Erythroblast (primary cell): ENCODE measurements around the gene ZFYVE28.

ENCODE experiments used
- DNase-seq, 2 experiments: peaks; one replicate each; lab custom pipeline; 2025; lab: John Stamatoyannopoulos, UW
- GATA1 ChIP-seq: IDR thresholded peaks from 2 replicates; pipeline ENCODE4 v1.6.1; 2011; ENCODE audit warnings: low read depth, mild to moderate bottlenecking, control low read depth, low read length, moderate library complexity
- POLR2A ChIP-seq: IDR thresholded peaks from 2 replicates; pipeline ENCODE4 v1.6.1; 2011; ENCODE audit warnings: mild to moderate bottlenecking, low read length

ZFYVE28 gene

GRCh38 chr4:2417765-2418649 lies at the start of gene ZFYVE28:
ZFYVE28 (minus strand) TSS chr4:2418645; CDS start chr4:2418323, 322 bp downstream.
- DNase-seq: peak; percentile 46 to 51
- TF ChIP-seq POLR2A: no peak
- TF ChIP-seq GATA1: no peak

DNA sequence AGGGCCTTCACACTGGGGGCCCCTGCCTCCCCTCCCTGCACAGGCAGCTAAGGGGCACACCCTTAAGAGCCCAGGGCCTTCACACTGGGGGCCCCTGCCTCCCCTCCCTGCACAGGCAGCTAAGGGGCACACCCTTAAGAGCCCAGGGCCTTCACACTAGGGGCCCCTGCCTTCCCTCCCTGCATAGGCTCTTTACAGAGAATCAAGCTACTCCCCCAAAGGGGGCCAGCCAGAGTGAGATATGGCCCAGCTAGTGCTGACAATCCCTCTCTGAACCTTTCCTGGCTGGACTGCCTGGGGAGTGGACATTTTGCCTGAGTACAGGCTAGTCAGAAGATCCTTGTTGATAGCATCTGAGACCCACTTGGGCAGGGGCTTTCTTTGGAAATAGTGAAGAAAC lies 47.1 kb upstream of the ZFYVE28 start:
- peak; percentile 37 to 66 for DNase-seq

DNA sequence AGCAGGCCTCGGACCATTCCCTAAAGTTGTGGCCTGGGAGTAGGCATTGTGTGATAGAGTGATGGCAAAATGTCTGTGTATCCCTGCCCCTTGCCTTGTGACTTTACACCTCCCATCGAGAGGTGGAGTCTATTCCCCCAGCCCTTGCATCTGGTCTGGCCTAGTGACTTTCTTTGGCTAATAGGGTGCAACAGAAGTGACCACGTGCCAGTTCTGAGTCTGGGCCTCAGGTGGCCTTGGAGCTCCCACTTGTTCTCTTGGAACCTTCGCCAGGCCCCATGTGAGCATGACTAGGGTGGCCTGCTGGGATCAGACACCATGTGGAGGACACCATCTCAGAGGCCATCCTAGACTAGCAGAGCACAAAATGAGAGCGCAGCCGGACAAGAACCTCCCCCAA lies 46.6 kb upstream of the ZFYVE28 start:
- TF ChIP-seq GATA1: no peak
- no peak for TF ChIP-seq POLR2A
- no peak for DNase-seq

GRCh38 chr4:2462992-2463762 lies 44.7 kb upstream of the ZFYVE28 start:
- peak in 1 of 2 experiments; percentile 15 for DNase-seq
- TF ChIP-seq GATA1 (no peak), POLR2A (no peak)

- TF ChIP-seq GATA1 (no peak), POLR2A (no peak)
- DNase-seq: peak; percentile 80 to 82
These were observed 44.0 kb upstream of the ZFYVE28 start for GRCh38 chr4:2462218-2462991.

DNA sequence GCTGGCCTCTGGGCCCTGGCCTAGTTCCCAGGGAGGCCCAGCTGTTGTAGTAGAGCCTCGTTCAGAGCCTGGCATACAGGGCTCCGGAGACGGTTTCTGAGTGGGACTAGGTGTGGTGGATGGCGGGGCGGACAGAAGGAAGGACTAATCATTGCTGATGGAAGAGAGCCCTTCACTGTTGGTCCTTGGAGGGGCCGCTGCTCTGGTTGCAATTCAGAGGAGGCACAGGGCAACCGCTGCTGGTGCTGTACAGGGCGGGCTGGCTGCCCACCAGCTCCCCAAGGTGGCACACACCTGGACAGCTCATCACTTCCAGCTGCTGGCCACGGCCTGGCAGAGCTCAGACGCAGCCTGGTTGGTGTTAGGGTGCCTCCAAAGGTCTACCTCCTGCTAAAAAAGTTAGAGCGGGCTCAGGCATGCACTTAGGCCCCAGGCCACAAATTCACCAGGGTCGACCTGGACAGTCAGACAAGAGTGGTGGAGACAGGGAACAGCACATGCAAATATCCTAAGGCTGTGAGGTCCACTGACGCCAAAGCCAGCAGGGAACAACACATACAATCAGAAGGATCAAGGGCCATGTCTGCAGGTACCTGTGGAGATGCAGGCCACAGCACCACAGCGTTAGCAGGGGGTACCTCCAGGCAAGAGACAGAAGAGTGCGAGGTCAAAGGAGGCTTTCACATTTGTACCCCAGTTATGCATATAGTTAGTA lies 43.0 kb upstream of the ZFYVE28 start:
- no peak for DNase-seq

GRCh38 chr4:2459589-2460349 lies 41.3 kb upstream of the ZFYVE28 start:
- no peak for DNase-seq
- TF ChIP-seq GATA1: no peak
- no peak for TF ChIP-seq POLR2A

More for the DNA sequence above, 43.0 kb upstream of the ZFYVE28 start:
- TF ChIP-seq POLR2A (no peak), GATA1 (no peak)

- DNase-seq: no peak
- TF ChIP-seq POLR2A (no peak), GATA1 (no peak)
These were observed 40.4 kb upstream of the ZFYVE28 start for GRCh38 chr4:2458546-2459491.

DNA sequence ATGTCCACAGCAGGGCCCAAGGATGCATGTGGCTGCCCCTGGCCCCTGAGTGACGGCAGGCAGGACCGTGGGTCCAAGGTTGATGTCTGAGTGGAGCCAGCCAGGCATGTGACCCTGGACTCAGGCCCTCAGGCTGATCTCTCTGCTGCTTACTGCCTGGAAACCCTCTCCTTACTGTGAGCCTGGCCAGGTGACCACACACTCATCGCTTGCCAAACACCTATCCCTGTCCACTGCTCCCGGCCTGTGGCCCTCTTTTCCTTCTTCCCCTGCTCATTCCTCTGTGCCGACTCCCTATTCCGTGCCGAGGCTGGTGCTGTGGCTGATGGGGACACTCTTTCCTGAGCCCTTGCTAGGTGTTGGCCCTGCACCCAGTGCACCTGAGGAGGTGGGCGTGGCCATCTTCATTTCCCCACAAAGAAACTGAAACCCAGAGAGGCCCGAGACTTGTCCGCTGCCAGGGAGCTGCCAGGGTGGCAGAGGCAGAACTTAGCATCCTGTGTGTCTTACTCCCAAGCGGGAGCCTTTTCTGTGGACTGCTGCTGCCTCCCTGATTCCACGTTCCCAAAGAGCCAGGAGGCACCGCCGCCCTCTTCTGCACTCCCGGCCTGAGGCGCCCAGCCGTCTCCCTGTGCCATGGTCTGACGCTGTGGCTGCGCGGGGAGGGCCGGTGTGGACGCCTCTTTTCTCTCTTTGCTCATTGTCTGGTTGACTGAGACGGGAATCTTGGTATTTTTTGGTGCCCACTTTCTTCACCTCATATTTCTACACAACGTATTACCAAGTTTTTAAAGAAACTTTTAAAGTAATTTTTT lies 39.2 kb upstream of the ZFYVE28 start:
- DNase-seq: no peak
- TF ChIP-seq POLR2A: no peak
- TF ChIP-seq GATA1: no peak
